Nephron progenitor cell (in vitro differentiated cells): ENCODE measurements around the gene ATXN3L.

ENCODE experiments used
- DNase-seq: peaks from one replicate; pipeline ENCODE4 v3.0.0; 2021
- H3K27ac Mint-ChIP-seq: 2 replicates; pipeline ENCODE4 v1.8.0; 2021; ENCODE audit warnings: mild to moderate bottlenecking, moderate library complexity, mixed read lengths
- H3K27me3 Mint-ChIP-seq: 2 replicates; pipeline ENCODE4 v1.8.0; 2021; ENCODE audit warnings: mild to moderate bottlenecking, low read depth, mixed read lengths; ENCODE audit not compliant: poor library complexity
- H3K36me3 Mint-ChIP-seq: 2 replicates; pipeline ENCODE4 v1.8.0; 2021; ENCODE audit warnings: low read depth, mixed read lengths
- H3K4me1 Mint-ChIP-seq: 2 replicates; pipeline ENCODE4 v1.8.0; 2021; ENCODE audit warnings: mixed read lengths
- H3K4me3 Mint-ChIP-seq: 2 replicates; pipeline ENCODE4 v1.8.0; 2021; ENCODE audit warnings: mild to moderate bottlenecking, moderate library complexity, mixed read lengths
- H3K9me3 Mint-ChIP-seq: 2 replicates; pipeline ENCODE4 v1.8.0; 2021; ENCODE audit warnings: mild to moderate bottlenecking, moderate library complexity, mixed read lengths
- TF ChIP-seq, protein P1 (sequence below): fragments of 200-600 bp; sonication (generic); IDR thresholded peaks from 2 replicates; pipeline ENCODE4 v1.5.0; 2021; ENCODE audit warnings: antibody characterized with exemption

Gene ATXN3L

DNA sequence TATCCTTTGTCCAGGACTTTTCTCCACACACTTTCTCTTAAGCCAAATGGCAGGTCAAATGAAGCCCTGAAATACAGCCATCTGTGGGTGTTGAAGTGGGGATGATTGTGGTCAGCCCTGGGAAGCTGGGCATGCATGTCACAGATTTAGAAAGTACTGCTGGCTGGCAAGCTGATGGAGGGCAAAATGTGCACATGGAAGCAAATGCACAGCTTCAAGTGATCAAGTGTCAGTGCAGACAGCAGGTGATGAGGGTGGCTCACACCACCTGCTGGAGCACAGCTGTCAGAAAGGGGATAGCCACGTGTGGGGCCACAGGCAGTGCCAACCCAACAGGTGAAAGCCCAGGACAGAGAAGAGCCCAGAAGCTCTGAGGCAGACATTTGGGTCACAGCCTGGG lies 40.3 kb upstream of the ATXN3L start:
- H3K27me3 Mint-ChIP-seq: peaks cover 3% of the 10 kb centered on the region
- H3K4me3 Mint-ChIP-seq: no peak overlapping the region
- no peak overlapping the region for H3K27ac Mint-ChIP-seq
- H3K9me3 Mint-ChIP-seq: peaks cover 23% of the 10 kb centered on the region
- DNase-seq: no peak
- TF ChIP-seq, protein P1, sequence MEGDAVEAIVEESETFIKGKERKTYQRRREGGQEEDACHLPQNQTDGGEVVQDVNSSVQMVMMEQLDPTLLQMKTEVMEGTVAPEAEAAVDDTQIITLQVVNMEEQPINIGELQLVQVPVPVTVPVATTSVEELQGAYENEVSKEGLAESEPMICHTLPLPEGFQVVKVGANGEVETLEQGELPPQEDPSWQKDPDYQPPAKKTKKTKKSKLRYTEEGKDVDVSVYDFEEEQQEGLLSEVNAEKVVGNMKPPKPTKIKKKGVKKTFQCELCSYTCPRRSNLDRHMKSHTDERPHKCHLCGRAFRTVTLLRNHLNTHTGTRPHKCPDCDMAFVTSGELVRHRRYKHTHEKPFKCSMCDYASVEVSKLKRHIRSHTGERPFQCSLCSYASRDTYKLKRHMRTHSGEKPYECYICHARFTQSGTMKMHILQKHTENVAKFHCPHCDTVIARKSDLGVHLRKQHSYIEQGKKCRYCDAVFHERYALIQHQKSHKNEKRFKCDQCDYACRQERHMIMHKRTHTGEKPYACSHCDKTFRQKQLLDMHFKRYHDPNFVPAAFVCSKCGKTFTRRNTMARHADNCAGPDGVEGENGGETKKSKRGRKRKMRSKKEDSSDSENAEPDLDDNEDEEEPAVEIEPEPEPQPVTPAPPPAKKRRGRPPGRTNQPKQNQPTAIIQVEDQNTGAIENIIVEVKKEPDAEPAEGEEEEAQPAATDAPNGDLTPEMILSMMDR: no peak
- H3K36me3 Mint-ChIP-seq: no peaks in the 10 kb centered on the region
- peaks cover 6% of the 10 kb centered on the region for H3K4me1 Mint-ChIP-seq

- no peak for DNase-seq
- Mint-ChIP-seq H3K4me3 (no peak overlapping the region), H3K27me3 (peaks cover 3% of the 10 kb centered on the region), H3K4me1 (peaks cover 6% of the 10 kb centered on the region), H3K27ac (no peak overlapping the region), H3K9me3 (peaks cover 25% of the 10 kb centered on the region), H3K36me3 (no peaks in the 10 kb centered on the region)
- TF ChIP-seq, protein P1: no peak
These were observed 38.1 kb upstream of the ATXN3L start for GRCh38 chrX:13357925-13358324.

DNA sequence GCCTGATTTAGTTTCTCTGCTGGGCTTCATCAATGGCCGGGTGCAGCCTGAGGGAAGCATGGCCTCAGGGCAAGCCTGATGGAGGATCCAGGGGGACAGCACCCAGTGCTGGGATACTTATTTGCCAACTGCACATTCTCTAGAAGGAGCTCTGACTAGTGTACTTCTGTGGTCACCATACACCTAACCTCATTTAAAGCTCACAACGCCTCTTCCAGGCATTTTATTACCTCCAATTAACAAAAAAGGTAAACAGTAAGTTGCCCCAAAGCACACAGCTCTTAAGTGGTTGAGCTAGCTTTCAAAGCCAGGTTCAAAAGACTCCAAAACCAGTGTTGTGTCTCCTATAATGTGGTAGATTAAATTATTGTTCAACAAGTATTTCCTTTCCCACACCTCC lies 26.8 kb upstream of the ATXN3L start:
- H3K36me3 Mint-ChIP-seq: no peaks in the 10 kb centered on the region
- no peak overlapping the region for H3K27ac Mint-ChIP-seq
- H3K27me3 Mint-ChIP-seq: peaks cover 5% of the 10 kb centered on the region
- H3K4me1 Mint-ChIP-seq: peaks cover 13% of the 10 kb centered on the region
- no peak overlapping the region for H3K4me3 Mint-ChIP-seq
- H3K9me3 Mint-ChIP-seq: peaks cover 19% of the 10 kb centered on the region
- TF ChIP-seq, protein P1: no peak
- no peak for DNase-seq

DNA sequence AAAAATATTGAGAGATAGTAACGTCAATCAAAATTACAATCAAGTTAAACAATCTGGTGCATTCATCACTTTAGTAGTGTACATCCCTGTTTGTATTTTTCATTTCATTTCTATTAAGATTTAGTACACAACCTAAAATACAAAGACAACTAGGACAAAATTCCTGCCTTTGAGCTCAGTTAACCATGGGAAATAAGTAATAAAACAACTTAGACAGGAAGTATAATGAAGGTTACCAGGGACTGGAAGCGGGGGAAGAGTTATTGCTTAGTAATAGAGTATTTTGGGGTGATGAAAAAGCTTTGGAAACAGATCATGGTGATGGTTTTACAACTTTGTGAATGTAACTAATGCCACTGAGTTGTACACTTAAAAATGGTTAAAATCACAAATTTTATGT lies 25.6 kb upstream of the ATXN3L start:
- H3K9me3 Mint-ChIP-seq: peaks cover 16% of the 10 kb centered on the region
- H3K27ac Mint-ChIP-seq: peak overlapping the region; percentile 87
- DNase-seq: no peak
- H3K4me3 Mint-ChIP-seq: no peak overlapping the region
- TF ChIP-seq, protein P1: no peak
- H3K27me3 Mint-ChIP-seq: peaks cover 5% of the 10 kb centered on the region
- no peaks in the 10 kb centered on the region for H3K36me3 Mint-ChIP-seq
- peaks cover 13% of the 10 kb centered on the region for H3K4me1 Mint-ChIP-seq

DNA sequence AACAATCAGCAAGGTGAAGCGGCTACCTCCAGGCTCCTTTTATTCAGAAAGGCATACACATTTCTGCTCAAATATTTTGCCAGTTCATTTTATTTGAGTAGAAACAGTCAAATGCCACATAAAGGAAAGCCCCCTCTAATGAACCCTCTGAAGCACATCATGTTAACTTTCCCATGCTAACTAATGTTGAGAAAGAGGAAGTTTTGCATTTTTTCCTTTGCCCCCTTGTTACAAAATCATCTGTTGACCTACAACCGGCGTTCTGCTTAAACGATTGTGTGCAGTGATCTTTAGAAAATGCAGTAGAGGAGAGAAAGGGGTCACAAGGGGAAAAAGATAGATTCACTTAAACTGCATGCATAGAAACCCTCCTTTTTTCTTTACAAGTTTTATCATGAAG lies 25.2 kb upstream of the ATXN3L start:
- Mint-ChIP-seq H3K4me1 (peaks cover 13% of the 10 kb centered on the region), H3K27me3 (peaks cover 5% of the 10 kb centered on the region), H3K27ac (peak overlapping the region; percentile 87), H3K9me3 (peaks cover 12% of the 10 kb centered on the region), H3K36me3 (no peaks in the 10 kb centered on the region), H3K4me3 (no peak overlapping the region)
- DNase-seq: no peak
- TF ChIP-seq, protein P1: no peak

DNA sequence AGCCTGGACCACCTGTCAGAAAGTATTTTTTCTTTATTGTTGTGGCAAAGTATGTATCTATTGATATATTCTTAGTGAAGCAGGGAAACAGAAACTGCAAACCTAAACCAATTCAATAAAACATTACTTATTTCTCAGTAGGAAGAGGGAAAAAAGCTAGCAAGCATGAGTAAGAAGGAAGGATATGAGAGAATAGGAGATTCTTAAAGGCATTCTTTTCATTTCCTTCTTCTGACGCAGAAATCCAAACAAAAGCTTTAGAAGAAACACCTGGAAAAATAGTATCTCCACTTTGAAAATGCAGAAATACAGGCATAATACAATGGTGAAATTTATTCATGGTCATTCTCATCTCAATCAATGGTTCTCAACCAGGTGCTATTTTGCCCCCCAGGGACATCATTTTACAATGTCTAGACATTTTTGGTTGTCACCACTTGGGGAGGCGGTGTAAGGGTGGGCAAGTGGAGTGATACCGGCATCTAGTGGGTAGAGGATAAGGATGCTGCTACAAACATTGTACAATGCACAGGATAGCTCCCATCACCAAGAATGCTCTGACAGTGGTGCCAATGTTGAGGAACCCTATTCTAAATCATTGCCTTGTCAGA lies 21.7 kb upstream of the ATXN3L start:
- H3K36me3 Mint-ChIP-seq: no peaks in the 10 kb centered on the region
- peaks cover 17% of the 10 kb centered on the region for H3K9me3 Mint-ChIP-seq
- H3K27ac Mint-ChIP-seq: no peak overlapping the region
- TF ChIP-seq, protein P1: no peak
- DNase-seq: no peak
- H3K4me3 Mint-ChIP-seq: no peak overlapping the region
- peaks cover 13% of the 10 kb centered on the region for H3K4me1 Mint-ChIP-seq
- peaks cover 9% of the 10 kb centered on the region for H3K27me3 Mint-ChIP-seq
